Measurements from ENCODE around the gene VWA1. TPM values are rescaled to one million over a fixed set of nuclear protein-coding genes. Genes with fewer than 3 reads are reported as not detected.

VWA1 gene
- total and polyA plus RNA-seq, 2 experiments from 2014 or later: 7.2 to 31.5 TPM

- Mint-ChIP-seq H3K4me1 (peaks cover 32% of the 10 kb centered on the region), H3K9me3 (no peaks in the 10 kb centered on the region), H3K4me3 (peak within 1 kb of the TSS; percentile 24; the same call in 1 of the 3 replicates), H3K27me3 (ENCODE audit: insufficient read depth, low read depth, poor library complexity) (peaks cover 13% of the 10 kb centered on the region), H3K36me3 (ENCODE audit: low read depth) (no peaks in the 10 kb centered on the region; the same call in 2 of the 3 replicates), H3K27ac (peak within 1 kb of the TSS; percentile 40; the same call in 1 of the 2 replicates)
- peaks cover 31% of the 10 kb centered on the region for H3K4me1 ChIP-seq (ENCODE audit: insufficient read depth)
- no peak for TF ChIP-seq STAT1 (IDR thresholded peaks at IDR 0.05; ENCODE audit: unreplicated experiment)
- TF ChIP-seq CREB1 (CRISPR knock-in tag; IDR thresholded peaks at IDR 0.05; ENCODE audit: low read depth): no peak
- TF ChIP-seq POLR2AphosphoS5 (IDR thresholded peaks at IDR 0.05; ENCODE audit: low read depth): no peak
- TF ChIP-seq, protein P1, sequence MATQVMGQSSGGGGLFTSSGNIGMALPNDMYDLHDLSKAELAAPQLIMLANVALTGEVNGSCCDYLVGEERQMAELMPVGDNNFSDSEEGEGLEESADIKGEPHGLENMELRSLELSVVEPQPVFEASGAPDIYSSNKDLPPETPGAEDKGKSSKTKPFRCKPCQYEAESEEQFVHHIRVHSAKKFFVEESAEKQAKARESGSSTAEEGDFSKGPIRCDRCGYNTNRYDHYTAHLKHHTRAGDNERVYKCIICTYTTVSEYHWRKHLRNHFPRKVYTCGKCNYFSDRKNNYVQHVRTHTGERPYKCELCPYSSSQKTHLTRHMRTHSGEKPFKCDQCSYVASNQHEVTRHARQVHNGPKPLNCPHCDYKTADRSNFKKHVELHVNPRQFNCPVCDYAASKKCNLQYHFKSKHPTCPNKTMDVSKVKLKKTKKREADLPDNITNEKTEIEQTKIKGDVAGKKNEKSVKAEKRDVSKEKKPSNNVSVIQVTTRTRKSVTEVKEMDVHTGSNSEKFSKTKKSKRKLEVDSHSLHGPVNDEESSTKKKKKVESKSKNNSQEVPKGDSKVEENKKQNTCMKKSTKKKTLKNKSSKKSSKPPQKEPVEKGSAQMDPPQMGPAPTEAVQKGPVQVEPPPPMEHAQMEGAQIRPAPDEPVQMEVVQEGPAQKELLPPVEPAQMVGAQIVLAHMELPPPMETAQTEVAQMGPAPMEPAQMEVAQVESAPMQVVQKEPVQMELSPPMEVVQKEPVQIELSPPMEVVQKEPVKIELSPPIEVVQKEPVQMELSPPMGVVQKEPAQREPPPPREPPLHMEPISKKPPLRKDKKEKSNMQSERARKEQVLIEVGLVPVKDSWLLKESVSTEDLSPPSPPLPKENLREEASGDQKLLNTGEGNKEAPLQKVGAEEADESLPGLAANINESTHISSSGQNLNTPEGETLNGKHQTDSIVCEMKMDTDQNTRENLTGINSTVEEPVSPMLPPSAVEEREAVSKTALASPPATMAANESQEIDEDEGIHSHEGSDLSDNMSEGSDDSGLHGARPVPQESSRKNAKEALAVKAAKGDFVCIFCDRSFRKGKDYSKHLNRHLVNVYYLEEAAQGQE (IDR thresholded peaks at IDR 0.05; ENCODE audit: unreplicated experiment): no peak
- TF ChIP-seq CTCF (conservative IDR thresholded peaks at IDR 0.05; ENCODE audit: low read depth in 2 of 2): no peak
- no peak for TF ChIP-seq EZH2 (IDR thresholded peaks at IDR 0.05; ENCODE audit: low read depth, unreplicated experiment)
- TF ChIP-seq ZNF114 (CRISPR knock-in tag; IDR thresholded peaks at IDR 0.05): no peak
- no peak for TF ChIP-seq EZH2phosphoT487 (IDR thresholded peaks at IDR 0.05; ENCODE audit: unreplicated experiment)
- no peak for TF ChIP-seq NANOG (IDR thresholded peaks at IDR 0.05; ENCODE audit: borderline replicate concordance)
- no peak for TF ChIP-seq ZNF331 (CRISPR knock-in tag; IDR thresholded peaks at IDR 0.05; ENCODE audit: low read depth)
- no peak for TF ChIP-seq ZNF462 (CRISPR knock-in tag; IDR thresholded peaks at IDR 0.05)
- TF ChIP-seq JUNB (IDR thresholded peaks at IDR 0.05; ENCODE audit: unreplicated experiment): no peak
- 0 out of 2 replicates have a peak, but pooled peaks cover 2% of the 10 kb centered on the region for H3K27me3 ChIP-seq (ENCODE audit: insufficient read depth)
- no peaks in the 10 kb centered on the region for H3K36me3 ChIP-seq (ENCODE audit: insufficient read depth)
- H3K27ac ChIP-seq (ENCODE audit: low read depth): peak within 1 kb of the TSS; percentile 85; the same call in 1 of the 2 replicates
- H2AFZ ChIP-seq: peak within 1 kb of the TSS; percentile 59; the same call in 1 of the 2 replicates
- no peaks in the 10 kb centered on the region for H3K9me2 ChIP-seq (ENCODE audit: insufficient read depth)
- H3K79me2 ChIP-seq (replicated peaks; ENCODE audit: insufficient read depth): no peaks in the 10 kb centered on the region
- no peak within 1 kb of the TSS for H3K4me3 ChIP-seq
- H3K4me2 ChIP-seq: peak within 1 kb of the TSS; percentile 55
- 0 out of 2 replicates have a peak, but pooled peaks cover 16% of the 10 kb centered on the region for H3F3A ChIP-seq (replicated peaks; ENCODE audit: low read depth)
- ATAC-seq (peak; percentile 2; the same call in 1 of the 3 replicates), DNase-seq (ENCODE audit: low spot score) (no peak)
- no peaks in the 10 kb centered on the region for H4K20me1 ChIP-seq (replicated peaks; ENCODE audit: insufficient read depth)
Observed at GRCh38 chr1:1421147-1421906, 14.2 kb upstream of the VWA1 start, which contains the start of gene ANKRD65. TSS of gene ANKRD65 (minus strand) at chr1:1421276. CDS start at chr1:1421005, 271 bp downstream.
